Middle frontal gyrus (tissue), 1 donor: ENCODE results near the gene ALDH1L1.

ENCODE experiments used
- DNase-seq: peaks from one replicate; pipeline ENCODE4 v3.0.0-alpha.2; 2015; ENCODE audit warnings: low spot score; ENCODE audit errors: extremely low spot score

The ALDH1L1 gene

GRCh38 chr3:126194713-126195305, 14.4 kb upstream of the ALDH1L1 start:
- no peak for DNase-seq

DNA sequence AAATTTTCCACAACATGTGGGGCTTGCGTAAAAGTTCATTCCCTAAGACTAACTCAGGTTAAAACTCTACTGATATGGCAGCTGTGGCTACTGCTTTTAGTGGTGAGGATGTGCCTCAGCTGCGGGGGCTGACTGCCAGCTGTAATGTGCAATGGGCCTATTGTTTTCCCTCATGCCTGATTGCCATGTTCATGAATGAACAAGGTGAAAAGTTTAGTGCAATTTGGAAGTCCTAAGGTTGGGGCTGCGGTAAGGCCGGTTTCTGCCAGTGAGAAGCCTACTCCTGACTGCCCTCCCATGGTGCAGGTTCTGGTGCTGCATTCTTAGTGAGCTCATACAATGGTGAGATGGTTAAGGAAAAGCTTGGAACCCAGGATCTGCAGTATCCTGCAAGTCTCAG, 10.9 kb upstream of the ALDH1L1 start:
- DNase-seq: no peak

- no peak for DNase-seq
Observed at GRCh38 chr3:126187920-126188319, 7.5 kb upstream of the ALDH1L1 start.

- DNase-seq: no peak
Observed at GRCh38 chr3:126186749-126187148, 6.4 kb upstream of the ALDH1L1 start.

DNA sequence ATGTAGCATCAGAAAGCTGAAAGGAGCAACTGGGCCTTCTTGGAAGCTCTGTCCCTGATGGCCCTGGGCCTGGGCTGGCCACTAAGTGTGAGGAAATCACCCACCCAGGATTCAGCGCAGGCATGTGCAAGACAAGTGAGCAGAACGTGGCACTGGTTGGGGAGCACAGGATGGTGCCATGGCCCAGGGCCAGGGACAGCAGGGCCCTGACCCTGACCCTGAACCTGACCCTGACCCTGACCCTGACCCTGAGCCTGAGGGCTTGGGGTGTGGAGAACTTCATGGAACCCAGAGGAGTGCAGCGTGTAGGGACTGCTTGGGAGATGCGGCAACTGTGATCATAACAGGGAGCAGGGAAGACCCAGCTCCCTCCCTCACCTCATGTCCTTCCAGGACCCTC, 5.9 kb upstream of the ALDH1L1 start:
- DNase-seq: no peak

DNA sequence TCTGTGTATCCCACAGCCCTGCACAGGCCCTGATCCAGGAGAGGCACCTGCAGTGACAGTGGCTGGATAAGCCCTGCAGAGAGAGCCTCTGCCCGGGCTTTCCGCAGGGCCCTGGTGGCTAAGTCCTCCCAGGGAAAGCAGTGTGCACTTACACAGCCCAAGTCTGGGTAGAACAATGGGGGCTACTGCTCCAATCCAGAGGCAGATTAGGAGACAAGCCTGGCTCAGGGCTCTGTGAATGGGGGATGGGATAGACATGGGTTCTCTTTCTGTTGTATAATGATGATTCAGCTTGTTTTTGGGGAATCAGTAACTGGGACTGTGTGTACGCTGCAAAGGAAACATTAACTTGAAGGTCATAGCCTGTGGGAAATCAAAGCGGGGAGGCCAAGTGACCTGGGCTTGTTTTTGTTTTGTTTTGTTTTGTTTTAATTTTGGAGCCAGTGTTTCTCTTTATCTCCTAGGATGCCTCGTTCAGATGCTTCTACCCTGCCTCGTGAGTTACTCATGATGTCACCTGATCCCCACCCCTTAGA, 4.1 kb upstream of the ALDH1L1 start:
- DNase-seq: no peak

DNA sequence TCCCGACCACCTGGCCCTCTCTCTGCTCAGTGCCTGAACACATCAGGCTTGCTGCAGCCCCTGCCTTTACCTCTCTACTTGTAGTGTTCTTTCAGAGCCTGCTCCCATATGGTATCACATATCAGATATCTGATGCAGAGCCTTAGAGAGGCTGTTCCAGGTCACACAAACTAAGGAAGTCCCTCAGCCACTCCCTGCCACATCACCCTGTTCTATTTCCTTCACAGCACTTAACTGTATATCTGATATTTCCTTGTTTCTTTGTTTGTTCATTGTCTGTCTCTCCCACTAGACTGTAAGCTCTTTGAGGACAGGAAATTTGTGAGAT, 976 bp upstream of the ALDH1L1 start:
- no peak for DNase-seq

DNA sequence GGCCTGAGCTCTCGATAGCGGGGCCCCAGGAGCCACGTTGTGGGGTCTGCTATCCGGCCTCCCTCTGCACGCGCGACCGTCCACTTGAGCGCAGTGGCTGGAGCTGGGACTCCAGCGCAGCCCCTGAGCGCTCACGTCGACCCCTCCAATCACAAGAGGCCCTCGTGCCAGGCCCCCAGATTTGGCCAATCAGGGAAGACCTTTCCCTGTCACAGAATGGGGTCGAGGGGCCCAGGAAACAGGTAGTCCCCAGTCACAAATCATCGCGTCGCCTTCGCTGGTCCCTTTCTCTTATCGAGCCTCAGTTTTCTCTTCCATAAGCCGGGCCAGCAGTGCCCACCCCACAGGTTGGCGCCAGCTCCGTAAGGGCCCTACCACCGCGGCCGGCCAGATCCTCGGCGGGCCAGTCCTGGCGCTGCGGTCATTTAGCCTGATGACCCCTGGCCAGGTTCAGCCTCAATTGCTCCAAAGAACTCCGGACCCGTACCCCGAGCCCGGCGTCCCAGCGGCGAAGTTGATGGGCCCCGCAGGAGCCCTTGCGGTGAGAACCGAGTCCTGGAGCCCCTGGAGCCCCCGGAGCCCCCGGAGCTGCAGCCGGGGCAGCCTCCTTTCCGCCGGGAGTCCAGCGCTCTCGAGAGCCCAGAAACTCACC, 435 bp downstream of the ALDH1L1 start:
- no peak for DNase-seq

GRCh38 chr3:126170073-126170777, 10.2 kb downstream of the ALDH1L1 start:
- DNase-seq: no peak

GRCh38 chr3:126167566-126167965, 12.8 kb downstream of the ALDH1L1 start:
- no peak for DNase-seq

DNA sequence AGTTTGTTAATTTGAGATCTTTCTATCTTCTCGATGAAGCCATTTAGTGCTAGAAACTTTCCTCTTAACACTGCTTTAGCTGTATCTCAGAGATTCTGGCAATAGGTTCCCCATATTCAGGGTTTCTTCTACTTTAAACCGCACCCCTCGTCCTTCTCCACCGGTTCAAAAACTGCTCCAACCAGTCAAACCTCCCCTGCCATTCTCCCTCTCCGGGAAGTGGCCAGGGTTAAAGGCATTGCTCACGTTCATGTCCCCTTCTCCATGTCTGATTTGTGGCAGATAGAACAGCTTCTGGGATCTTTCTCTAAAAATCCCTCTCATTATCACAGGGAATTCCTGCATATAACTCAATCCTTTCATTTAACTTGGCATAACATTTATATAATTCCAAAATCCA, 14.4 kb downstream of the ALDH1L1 start:
- DNase-seq: no peak

DNA sequence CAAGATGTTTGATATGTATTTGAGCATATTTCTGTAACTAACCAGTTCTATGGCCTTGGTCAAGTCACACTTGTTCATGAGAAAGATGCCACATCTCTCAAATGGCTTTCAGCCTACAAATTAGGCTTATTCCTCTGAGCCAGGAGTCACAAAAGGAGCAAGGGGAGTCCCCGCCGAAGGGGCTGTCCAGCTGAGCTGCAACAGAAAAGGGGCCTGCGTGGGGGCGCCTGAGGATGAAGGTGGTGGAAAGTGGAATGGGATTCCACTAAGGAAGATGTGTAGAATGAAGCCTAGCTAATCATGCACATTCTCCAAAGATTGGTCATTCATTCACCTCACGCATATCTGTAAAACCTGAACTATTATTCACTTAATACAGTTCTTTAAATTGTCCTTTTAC, 19.1 kb downstream of the ALDH1L1 start:
- DNase-seq: no peak

DNA sequence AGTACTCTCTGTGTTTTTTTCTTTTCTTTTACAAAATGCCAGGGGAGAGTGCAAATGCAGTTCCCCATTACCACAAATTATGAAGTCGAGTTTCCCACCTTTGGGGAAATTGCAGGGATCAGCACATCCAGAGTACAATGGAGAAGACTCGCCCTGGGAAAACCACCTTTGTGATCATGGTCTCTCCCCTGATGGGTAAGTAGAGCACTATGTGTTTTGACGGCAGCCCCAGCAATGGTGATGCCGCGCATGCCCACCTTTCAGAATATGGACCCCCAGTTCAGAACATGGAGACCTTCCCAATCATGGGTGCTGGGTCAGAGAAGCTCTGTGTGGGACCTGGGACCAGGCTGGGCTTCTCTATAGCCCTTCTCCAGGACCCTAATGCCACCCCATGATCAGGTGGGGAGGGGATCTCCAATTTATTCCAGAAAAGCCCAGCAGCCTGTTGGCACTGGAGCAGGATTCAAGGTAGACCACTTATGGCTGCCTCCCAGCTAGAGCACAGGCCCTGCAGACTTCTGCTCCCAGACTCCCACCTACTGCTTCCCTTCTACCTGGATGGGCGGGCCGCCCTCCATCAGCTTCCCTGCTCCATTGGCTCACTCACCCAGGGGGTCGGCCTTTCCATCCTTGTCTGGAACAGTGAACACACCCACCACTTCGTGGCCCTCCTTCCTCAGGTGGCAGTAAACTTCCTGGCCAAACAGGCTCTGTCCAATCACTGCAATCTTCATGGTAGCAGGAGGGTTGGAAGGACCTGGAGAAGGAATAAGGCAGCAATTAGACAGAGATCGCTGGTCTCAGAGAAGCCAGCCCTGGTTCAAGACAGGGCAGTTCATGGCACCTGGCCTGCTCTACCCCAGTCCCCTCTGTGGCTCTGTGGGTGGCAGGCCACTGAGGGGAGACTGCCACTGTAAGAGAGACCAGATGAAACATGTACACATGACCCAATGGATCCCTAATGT, 19.9 kb downstream of the ALDH1L1 start:
- DNase-seq: no peak

GRCh38 chr3:126159476-126159875, 20.9 kb downstream of the ALDH1L1 start:
- no peak for DNase-seq

DNA sequence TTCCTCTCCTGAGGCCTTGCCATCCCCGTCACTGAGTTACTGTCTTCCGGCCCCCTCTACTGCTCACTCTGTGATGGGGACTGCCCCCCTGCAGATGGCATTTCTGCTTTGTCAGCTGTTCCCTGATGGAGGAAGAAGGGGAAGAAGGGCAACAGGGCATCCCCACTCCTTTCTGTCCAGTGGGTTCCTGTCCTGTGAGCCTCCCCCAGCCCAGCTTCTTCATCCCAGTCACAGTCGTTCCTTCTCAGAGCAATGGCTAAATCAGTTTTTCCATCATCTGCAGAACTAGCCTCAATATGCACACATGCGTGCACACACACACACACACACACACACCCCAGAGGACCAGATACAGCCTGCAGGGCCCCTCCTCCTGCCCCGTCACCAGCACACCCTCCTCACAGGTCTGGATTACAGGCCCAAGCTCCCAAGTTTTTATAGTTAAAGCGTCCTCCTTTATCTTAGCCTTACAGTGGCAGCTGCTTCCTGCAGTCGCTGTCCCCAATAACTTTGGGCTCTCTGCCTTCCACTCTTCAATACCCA, 21.4 kb downstream of the ALDH1L1 start:
- DNase-seq: no peak

DNA sequence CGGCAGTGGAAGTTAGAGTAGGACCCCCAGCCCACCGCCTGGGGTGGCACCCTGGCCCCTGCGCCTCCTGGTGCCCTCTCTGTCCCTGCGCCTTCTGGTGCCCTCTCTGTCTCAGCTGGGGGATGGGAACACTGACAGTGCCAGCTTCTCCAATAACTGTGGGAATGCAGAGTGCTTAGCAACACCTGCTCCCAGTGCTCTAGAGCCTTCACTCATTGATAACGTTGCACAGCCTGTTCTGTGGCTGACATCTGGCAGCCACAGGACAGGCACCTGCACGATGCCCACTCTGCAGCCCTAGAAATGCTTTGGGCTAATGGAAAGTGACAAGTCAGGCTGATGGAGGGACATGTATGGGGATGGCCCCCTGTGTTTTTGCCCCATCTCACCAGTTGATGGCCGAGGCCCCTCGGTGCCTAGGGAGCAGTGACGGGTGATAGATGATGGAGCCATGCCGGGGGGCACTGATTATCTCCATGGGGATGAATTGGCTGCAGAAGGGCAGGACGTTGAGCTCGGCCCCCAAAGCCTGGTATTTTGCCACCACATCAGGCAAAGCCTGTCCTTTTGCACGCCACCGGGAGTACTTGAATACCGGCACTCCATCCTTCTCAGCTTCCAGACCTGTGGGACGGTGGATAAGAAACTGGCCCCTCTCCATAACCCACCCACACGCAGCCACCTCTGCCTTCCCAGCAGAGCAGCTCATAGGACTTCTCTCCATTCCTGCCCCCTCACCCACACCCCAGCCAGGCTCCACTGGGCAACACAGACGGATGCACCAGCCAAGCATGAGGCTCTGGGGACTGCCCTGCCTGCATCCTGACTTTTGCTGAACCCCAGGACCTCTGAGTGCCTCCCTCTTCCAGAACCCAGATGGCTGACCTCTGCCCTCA, 22.1 kb downstream of the ALDH1L1 start:
- DNase-seq: no peak

- DNase-seq: no peak
Observed at GRCh38 chr3:126157083-126157768, 23.2 kb downstream of the ALDH1L1 start.

DNA sequence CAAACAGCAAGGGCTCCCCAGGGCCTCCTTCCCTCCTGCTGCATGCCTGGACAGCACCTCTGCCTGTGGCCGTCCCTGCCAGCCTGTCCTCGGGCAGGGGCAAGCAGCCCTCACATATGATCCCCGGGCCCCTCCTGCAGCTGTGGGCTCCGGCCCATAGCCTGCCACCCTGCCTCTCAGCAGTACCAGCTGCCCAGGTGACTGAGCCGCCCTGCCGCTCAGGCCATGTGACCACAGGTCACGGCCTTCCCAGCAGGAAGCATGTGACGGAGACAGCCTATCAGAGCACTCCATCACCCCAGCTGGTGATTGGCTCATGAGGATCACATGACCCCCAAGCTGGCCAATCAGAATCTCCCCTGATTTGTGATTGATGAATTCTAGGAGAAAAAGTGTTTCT, 23.9 kb downstream of the ALDH1L1 start:
- DNase-seq: no peak

DNA sequence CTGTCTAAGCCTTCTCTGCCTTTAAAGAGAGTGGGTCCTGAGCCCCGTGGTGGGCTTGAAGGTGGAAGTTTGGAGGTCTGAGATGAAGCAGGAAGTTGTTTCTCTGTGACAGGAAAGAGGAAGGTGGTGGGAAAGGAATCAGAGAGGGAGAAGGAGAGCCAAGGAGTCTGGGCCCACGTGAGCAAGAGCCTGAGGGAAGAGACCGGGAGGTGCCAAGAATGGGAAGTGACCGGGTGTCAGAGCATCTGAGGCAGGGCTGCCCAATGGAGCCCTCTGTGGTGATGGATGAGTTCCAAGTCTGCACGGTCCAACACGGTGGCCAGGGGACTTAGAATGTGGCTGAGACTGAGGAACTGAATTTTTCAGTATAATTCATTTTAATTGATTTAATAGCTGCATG, 24.6 kb downstream of the ALDH1L1 start:
- DNase-seq: no peak

- DNase-seq: no peak
Observed at GRCh38 chr3:126155280-126155640, 25.1 kb downstream of the ALDH1L1 start.
